ENCODE data around the gene C14orf93. TPM values are rescaled to one million over a fixed set of nuclear protein-coding genes. Genes with fewer than 3 reads are reported as not detected.

C14orf93 gene
- total and polyA plus RNA-seq, 9 of the 15 experiments (the other 6 are each of a cell fraction or from before 2014, with no cell fraction given): 2.2 to 22.4 (median 16.1) TPM

- TF ChIP-seq CUX1 (CRISPR knock-in tag; IDR thresholded peaks at IDR 0.05) (no peak), SOX6 (IDR thresholded peaks at IDR 0.05) (no peak), UBTF (IDR thresholded peaks at IDR 0.05; ENCODE audit: borderline replicate concordance in 1 of 2, low read depth in 2 of 2, low read length in 2 of 2) (no peak), DIDO1 (tag; IDR thresholded peaks at IDR 0.05; ENCODE audit: low read depth) (no peak), USF2 (CRISPR knock-in tag; IDR thresholded peaks at IDR 0.05) (no peak)
These were observed 33.2 kb upstream of the C14orf93 start (continued) for GRCh38 chr14:23043145-23043544.
